ENCODE results near the gene RNFT1. TPM values are rescaled to one million over a fixed set of nuclear protein-coding genes. Genes with fewer than 3 reads are reported as not detected.
"Not testable (repeated sequence)": the region's sequence is repeated elsewhere in the genome, so short reads cannot be mapped to it uniquely, and the experiment has no call there.

The RNFT1 gene, protein sequence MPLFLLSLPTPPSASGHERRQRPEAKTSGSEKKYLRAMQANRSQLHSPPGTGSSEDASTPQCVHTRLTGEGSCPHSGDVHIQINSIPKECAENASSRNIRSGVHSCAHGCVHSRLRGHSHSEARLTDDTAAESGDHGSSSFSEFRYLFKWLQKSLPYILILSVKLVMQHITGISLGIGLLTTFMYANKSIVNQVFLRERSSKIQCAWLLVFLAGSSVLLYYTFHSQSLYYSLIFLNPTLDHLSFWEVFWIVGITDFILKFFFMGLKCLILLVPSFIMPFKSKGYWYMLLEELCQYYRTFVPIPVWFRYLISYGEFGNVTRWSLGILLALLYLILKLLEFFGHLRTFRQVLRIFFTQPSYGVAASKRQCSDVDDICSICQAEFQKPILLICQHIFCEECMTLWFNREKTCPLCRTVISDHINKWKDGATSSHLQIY
- 10 to 100 TPM; 20.6 to 34.6 (median 24.4) TPM for polyA plus RNA-seq (ENCODE audit: insufficient read length in 3 of 3)
- long read RNA-seq, donor 1, partial matches to known transcripts: 0 of 3 reads
- long read RNA-seq, donor 1, other reads (novel, unspliced or antisense): 0 of 3 reads
- long read RNA-seq, donor 2, partial matches to known transcripts: 0 of 4 reads
- long read RNA-seq, donor 2, other reads (novel, unspliced or antisense): 0 of 4 reads
- long read RNA-seq, donor 3, transcript RNFT1-202 (7 exons, 1,809 nt): major isoform, 6 of 20 reads
- long read RNA-seq, donor 3, partial matches to known transcripts: 7 of 20 reads
- long read RNA-seq, donor 3, other reads (novel, unspliced or antisense): 0 of 20 reads
- long read RNA-seq, donor 4, partial matches to known transcripts: 0 of 8 reads
- long read RNA-seq, donor 4, other reads (novel, unspliced or antisense): 0 of 8 reads
- long read RNA-seq, donor 5: 0 reads
- long read RNA-seq, donor 6, partial matches to known transcripts: 0 of 9 reads
- long read RNA-seq, donor 6, other reads (novel, unspliced or antisense): 0 of 9 reads
- long read RNA-seq, donor 7, transcript RNFT1-201 (9 exons, 2,101 nt): major isoform, 5 of 7 reads
- long read RNA-seq, donor 7, partial matches to known transcripts: 0 of 7 reads
- long read RNA-seq, donor 7, other reads (novel, unspliced or antisense): 0 of 7 reads
- long read RNA-seq, donor 8: 0 reads
- long read RNA-seq, donor 9, transcript RNFT1-201 (9 exons, 2,101 nt): major isoform, 7 of 10 reads
- long read RNA-seq, donor 9, partial matches to known transcripts: 0 of 10 reads
- long read RNA-seq, donor 9, other reads (novel, unspliced or antisense): 0 of 10 reads
- long read RNA-seq, donor 10, transcript RNFT1-201 (9 exons, 2,101 nt): major isoform, 7 of 9 reads
- long read RNA-seq, donor 10, partial matches to known transcripts: 0 of 9 reads
- long read RNA-seq, donor 10, other reads (novel, unspliced or antisense): 0 of 9 reads
- long read RNA-seq, donor 11, transcript RNFT1-201 (9 exons, 2,101 nt): major isoform, 7 of 8 reads
- long read RNA-seq, donor 11, partial matches to known transcripts: 0 of 8 reads
- long read RNA-seq, donor 11, other reads (novel, unspliced or antisense): 0 of 8 reads
- long read RNA-seq, donor 12, partial matches to known transcripts: 0 of 6 reads
- long read RNA-seq, donor 12, other reads (novel, unspliced or antisense): 0 of 6 reads
- long read RNA-seq, donor 13: 0 reads
- long read RNA-seq, donor 14, transcript RNFT1-201 (9 exons, 2,101 nt): major isoform, 5 of 6 reads
- long read RNA-seq, donor 14, partial matches to known transcripts: 0 of 6 reads
- long read RNA-seq, donor 14, other reads (novel, unspliced or antisense): 0 of 6 reads
- long read RNA-seq, donor 15: 0 reads
- long read RNA-seq, donor 16, transcript RNFT1-201 (9 exons, 2,101 nt): major isoform, 9 of 39 reads
- long read RNA-seq, donor 16, partial matches to known transcripts: 26 of 39 reads
- long read RNA-seq, donor 16, other reads (novel, unspliced or antisense): 0 of 39 reads

DNA sequence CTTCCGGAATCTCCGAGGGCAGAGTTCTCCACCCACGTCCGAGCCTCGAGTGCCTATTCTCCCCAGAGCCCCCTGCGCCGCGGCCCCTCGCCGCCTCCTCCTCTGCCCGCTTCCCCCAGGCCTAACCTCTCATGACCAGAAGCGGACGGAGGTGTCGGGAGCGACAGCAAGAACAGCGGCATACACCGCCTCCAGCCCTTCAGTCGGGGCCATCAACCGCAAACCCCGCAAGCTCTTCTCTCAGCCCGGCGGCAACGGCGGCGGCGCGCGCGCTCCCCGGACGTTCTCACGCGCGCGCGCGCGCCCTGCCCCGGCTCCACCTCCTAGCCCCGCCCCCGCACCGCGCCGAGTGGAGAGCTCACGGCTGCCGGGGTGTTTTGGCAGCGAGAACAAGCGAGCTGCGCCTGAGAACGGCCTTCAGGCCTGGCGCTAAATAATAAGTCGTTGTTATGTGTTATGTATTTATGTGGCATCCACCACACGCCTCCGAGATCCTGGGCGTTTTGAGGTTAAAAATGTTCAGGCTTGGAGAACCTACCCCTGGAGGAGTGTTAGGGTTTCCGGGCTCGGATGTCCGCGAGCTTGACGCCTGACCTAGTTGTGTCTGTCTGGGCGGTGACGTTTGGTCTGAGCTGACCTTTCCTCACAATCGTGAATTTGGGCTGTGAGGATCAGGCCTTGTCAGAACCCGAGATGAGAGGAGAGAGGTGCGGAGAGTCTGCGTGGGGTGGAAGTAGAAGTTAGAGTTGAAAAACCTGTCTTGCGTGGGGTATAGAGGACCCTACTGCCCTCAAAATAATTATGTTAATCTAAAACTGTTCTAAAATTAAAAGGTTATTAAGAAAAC is at the start of gene RNFT1:
RNFT1 (minus strand) TSS at position 259 of the 847 bp plus-strand sequence; CDS start at position 182, 77 bp downstream.
- DNase-seq (ENCODE audit: extremely low read depth in 1 of 11, low read depth in 9 of 11, low spot score in 4 of 11): peak; percentile 52 to 88 (median 83)

DNA sequence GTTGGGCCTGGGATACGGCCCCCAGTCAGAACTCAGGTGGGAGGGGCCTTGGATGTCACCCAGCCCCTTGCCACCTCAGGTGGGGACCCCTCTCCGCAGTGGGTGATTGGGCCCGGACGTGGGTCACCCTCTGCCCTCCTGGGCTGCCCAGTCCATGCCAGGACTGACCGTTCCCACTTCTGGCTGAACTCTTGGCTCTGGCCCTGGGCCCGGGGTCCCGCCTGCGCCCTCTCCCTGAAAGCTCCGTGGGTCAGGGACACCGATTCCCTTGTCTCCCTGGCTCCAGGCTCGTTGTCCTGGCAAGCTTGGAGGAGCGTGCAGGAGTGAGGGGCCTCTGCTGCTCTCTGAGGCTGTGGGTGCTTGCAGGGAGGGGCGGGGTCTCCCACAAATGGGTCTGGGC is 44.8 kb upstream of the RNFT1 start:
- not testable (repeated sequence) for DNase-seq (ENCODE audit: extremely low read depth in 1 of 11, low read depth in 9 of 11, low spot score in 4 of 11)

DNA sequence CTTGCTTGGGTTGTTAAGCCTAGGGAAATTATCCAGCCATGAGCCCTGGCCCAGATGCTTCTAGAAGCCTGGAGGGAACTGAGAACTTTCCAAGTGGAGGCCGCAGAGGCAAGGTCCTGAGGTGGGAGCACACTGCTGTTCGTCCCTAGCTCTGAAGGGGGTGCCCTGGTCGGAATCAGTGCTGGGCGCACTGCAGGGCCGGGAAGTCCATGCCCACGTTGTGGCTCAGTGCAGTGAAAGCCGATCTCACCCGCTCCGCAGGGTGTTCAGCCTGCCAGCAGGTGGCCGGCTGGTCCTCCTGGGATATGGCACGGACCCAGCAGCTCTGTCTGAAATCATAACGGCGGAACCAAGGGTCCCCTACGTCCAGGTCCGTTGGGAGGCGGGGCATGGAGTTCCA is 43.8 kb upstream of the RNFT1 start:
- DNase-seq (ENCODE audit: extremely low read depth in 1 of 11, low read depth in 9 of 11, low spot score in 4 of 11): not testable (repeated sequence)

DNA sequence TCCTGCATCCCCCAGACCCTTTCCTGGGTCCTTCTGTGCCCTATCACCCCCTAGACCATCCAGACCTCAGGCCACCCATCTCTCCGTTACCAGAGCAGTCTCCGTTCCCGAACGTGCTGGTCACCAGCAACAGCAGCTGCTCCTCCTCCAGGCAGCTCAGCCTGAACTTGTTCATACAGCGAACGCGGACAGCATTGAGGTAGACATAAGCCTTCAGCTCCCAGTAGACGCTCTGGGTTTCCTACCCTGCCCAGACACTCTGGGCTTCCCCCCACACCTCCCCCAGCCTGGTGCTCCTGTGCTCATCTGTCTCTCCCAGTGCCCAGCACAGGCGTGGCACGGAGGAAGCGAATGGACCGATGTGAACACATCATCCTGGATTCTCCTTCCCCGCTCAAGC is 41.6 kb upstream of the RNFT1 start:
- DNase-seq (ENCODE audit: extremely low read depth in 1 of 11, low read depth in 9 of 11, low spot score in 4 of 11): no peak

DNA sequence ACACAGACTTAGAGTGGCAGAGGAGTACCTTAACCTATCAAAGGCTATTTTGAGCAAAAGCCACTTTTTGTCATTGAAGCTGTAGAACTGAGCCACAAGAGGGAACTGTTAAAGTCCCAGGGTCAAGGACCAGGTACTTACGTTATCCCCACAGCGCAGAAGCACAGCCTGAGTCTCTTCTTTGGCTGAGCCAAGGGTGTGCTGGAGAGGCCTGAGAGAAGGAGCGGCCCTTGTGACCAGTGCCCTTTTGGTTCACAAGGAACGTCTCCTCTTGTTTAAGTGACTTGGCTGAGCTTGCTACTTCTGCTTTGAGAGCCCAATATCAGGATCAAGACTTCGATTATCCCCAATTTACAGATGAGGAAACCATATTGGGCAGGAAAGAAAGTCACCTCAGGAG is 40.0 kb upstream of the RNFT1 start:
- DNase-seq (ENCODE audit: extremely low read depth in 1 of 11, low read depth in 9 of 11, low spot score in 4 of 11): not testable (repeated sequence)

DNA sequence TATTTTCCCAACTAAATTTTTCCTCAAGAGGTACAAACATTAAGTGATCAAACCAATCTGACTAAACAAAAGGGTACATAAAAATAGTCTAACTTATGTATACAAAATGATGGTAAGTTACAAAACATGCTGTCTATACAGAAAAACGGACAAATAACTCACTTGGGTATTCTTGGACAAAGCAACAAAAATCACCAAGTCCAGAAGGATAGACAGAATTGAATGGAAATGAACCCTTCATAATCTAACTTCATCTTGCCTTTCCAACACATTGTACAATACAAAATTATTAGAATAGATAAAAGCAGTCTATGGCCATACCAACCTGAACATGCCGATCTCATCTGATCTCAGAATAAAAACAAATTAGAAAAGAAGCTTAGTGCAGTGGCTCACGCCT is 37.9 kb upstream of the RNFT1 start:
- DNase-seq (ENCODE audit: extremely low read depth in 1 of 11, low read depth in 9 of 11, low spot score in 4 of 11): not testable (repeated sequence)

DNA sequence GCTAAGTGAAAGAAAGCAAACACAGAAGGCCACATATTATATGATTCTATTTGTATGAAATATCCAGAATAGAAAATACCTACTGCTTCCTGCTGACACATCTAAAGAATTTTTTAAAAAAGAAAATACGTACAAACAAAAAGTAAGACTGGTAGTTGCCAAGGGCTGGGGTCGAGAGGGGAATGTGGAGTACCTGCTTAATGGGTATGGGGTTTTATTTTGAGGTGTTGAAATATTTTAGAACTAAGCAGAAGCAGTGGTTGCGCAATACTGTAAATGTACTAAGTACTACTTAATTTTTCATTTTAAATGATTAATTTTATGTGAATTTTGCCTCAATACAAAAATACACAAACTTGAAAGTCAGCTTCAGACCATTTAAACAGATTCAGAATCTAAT is 32.1 kb upstream of the RNFT1 start:
- not testable (repeated sequence) for DNase-seq (ENCODE audit: extremely low read depth in 1 of 11, low read depth in 9 of 11, low spot score in 4 of 11)

DNA sequence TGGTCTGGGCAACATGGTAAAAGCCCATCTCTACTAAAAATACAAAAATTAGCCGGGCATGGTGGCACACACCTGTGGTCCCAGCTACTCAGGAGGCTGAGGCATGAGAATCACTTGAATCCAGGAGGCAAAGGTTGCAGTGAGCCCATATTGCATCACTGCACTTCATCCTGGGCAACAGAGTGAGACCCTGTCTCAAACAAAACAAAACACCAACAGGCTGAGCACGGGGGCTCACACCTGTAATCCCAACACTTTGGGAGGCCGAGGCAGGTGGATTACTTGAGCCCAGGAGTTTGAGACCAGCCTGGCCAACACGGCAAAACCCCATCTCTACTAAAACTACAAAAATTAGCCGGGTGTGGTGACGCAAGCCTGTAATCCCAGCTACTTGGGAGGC is 10.6 kb upstream of the RNFT1 start:
- DNase-seq (ENCODE audit: extremely low read depth in 1 of 11, low read depth in 9 of 11, low spot score in 4 of 11): not testable (repeated sequence)

DNA sequence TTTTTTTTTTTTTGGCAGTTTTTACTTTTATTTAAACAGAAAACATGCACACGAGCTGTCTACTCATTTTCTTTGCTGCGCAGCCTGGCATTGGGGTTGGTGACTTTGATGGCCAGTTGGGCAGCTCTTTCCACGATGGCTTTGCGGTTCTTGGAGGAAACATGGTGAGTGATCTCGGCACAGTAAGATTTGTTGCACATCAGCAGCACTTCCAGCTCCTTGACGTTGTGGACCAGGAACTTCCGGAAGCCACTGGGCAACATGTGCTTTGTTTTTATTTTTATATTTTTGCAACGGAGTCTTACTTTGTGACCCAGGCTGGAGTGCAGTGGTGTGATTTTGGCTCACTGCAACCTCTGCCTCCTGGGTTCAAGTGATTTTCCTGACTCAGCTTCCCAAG is 8.9 kb upstream of the RNFT1 start:
- DNase-seq (ENCODE audit: extremely low read depth in 1 of 11, low read depth in 9 of 11, low spot score in 4 of 11): not testable (repeated sequence)

DNA sequence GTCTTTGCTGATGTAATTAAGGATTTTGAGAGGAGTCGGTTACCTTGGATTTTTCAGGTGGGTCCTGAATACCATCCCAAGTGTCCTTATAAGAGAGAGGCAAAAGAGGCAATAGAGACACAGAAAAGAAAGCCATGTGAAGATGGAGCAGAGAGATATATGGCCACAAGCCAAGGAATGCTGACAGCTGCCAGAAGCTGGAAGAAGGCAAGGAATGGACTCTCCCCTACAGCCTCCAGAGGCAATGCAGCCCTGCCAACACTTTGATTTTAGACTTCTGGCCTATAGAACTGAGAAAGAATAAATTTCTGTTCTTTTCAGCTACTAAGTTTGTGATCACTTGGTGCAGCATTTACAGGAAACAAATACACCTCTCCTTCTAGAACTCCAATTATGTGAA is 8.2 kb upstream of the RNFT1 start:
- no peak for DNase-seq (ENCODE audit: extremely low read depth in 1 of 11, low read depth in 9 of 11, low spot score in 4 of 11)

DNA sequence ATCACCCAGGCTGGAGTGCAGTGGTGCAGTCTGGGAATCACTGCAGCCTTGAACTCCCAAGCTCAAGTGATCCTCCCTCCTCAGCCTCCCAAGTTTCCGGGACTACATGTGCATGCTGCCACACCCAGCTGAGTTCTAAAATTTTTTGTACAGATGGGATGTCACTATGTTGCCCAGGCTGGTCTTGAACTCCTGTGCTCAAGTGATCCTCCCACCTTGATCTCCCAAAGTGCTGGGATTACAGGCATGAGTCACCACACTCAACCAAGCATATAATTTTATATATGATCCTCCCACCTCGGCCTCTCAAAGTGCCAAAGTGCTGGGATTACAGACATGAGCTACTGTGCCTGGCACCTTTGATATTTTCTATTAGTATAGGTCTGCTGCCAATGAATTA is 7.2 kb upstream of the RNFT1 start:
- not testable (repeated sequence) for DNase-seq (ENCODE audit: extremely low read depth in 1 of 11, low read depth in 9 of 11, low spot score in 4 of 11)

DNA sequence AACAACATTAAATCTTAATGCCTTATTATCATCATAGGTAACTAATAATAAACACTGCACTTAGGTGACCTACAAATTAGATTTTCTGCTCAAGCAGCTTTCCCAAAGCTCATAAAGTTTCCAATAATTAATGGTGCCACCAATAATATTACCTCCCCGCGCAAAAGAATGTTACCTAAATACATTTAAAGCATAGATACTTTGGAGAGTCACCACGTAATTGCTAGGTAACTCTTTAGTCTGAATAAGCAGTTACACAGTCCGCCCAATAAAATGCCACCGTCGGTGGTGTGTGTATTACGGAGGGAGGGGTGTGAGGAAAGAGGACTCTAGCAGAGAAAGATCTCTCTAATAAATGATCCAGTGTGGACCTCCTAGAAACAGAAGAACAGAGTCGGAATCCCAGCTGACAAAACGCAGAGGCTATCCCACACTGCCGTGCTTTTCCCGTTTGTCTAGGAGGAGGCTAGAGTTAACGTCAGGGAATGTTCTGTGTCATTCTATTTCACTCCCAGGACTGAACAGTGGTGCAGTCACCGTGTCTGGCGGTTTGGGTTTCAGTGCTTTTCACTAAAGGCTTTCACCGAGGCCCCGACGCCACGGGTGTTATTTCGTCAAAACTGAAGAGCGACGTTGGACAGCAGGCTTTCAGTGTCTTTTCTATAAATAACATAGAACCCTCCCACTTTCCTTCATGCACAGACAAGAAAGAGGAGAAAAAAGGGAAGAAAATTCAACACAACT is 630 bp downstream of the RNFT1 start:
- DNase-seq (ENCODE audit: extremely low read depth in 1 of 11, low read depth in 9 of 11, low spot score in 4 of 11): peak in 10 of 11 donors; percentile 8 to 55 (median 40)

DNA sequence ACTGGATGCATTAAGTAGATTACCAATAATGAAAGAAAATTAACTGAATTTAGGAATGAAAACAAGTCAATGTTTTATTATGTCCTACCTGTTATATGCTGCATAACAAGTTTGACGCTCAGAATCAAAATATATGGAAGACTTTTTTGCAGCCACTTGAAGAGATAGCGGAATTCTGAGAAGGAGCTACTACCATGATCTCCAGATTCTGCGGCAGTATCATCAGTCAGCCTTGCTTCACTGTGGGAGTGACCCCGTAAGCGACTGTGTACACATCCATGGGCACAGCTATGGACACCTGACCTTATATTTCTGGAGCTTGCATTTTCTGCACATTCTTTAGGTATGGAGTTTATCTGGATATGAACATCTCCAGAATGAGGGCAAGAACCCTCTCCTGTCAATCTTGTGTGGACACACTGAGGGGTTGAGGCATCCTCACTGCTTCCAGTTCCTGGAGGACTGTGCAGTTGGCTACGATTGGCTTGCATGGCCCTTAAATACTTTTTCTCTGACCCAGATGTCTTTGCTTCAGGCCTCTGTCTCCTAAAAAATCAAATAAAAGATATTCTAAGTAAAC is 1.7 kb downstream of the RNFT1 start:
- DNase-seq (ENCODE audit: extremely low read depth in 1 of 11, low read depth in 9 of 11, low spot score in 4 of 11): no peak

DNA sequence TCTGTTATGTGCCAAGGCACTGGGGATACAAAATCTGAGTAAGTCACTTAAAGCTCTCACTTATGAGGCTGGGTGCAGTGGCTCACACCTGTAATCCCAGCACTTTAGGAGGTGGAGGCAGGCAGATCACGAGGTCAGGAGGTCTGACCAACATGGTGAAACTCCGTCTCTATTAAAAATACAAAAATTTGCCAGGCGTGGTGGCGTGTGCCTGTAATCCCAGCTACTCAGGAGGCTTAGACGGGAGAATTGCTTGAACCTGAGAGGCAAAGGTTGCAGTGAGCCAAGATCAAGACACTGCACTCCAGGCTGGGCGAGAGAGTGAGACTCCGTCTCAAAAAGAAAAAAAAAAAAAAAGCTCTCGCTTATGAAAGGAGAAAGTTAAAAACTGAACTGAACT is 5.0 kb downstream of the RNFT1 start:
- DNase-seq (ENCODE audit: extremely low read depth in 1 of 11, low read depth in 9 of 11, low spot score in 4 of 11): not testable (repeated sequence)

DNA sequence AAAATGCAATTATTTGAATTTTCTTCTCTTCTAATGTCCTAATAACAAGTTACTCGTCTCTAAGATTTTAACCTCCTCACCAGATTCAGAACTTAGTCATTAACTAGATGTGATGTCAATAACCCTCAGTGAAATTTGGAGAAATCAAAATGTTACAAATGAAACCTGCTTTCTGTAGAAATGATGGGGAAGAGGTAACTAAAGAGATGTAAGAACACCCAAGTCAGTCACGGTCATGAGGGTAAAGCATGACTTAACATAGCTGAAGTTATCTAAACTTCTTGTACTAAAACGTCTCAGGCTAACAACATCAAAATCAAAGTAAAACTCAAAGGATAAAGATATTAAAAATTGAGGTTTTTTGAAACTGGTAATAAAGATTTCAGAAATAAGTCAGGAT is 9.7 kb downstream of the RNFT1 start:
- no peak for DNase-seq (ENCODE audit: extremely low read depth in 1 of 11, low read depth in 9 of 11, low spot score in 4 of 11)

DNA sequence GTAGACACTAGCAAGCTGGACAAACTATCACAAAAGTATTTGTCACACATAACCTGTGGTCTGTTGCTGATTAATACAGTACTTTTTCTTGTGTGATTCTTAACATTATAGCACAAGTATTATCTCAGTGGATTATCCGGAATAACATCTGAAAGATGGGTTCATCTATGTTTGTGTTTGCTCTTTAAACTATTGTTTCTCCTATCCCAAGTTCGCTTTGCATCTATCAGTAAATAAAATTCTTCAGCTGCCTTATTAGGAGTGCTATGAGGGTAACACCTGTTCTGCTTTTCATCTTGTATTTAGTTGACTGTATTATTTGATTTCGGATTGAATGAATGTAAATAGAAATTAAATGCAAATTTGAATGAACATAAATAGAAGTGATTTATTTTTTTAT is 14.5 kb downstream of the RNFT1 start:
- DNase-seq (ENCODE audit: extremely low read depth in 1 of 11, low read depth in 9 of 11, low spot score in 4 of 11): no peak
